ENCODE measurements around the gene TMCO1.
"Not testable (repeated sequence)": the region's sequence is repeated elsewhere in the genome, so short reads cannot be mapped to it uniquely, and the experiment has no call there.

The TMCO1 gene

DNA sequence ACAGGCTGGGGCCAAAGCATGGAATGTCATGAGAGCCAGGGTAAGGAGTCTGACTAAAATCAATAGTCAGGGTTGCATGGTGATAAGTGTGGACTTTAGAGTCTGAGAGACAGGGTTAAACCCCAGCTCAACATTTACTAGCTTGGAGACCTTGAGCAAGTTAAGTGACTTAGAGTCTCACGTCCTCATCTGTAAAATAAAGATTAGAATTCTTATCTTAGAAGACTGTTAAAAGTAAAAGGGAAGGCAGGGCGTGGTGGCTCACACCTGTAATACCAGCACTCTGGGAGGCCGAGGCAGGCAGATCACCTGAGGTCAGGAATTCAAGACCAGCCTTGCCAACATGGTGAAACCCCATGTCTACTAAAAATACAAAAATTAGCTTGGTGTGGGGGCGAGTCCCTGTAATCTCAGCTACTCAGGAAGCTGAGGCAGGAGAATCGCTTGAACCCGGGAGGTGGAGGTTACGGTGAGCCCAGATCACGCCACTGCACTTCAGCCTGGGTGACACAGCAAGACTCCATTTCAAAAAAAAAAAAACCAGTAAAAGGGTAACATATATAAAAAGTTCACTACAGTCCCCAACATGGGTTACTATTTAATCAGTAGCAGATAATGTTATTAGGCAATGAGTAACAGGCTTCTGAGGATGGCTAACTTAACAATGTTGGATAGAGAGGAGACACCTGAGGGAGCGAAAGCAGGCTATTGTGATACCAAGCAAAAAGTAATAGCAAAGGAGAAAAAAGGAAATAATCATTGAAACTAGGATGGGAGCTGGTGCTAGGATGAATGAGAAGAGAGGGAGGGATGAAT lies 20.8 kb downstream of the TMCO1 start:
- in situ Hi-C loops (cut with HindIII; ENCODE audit: low sequenced_read_pairs) = no loop called here

DNA sequence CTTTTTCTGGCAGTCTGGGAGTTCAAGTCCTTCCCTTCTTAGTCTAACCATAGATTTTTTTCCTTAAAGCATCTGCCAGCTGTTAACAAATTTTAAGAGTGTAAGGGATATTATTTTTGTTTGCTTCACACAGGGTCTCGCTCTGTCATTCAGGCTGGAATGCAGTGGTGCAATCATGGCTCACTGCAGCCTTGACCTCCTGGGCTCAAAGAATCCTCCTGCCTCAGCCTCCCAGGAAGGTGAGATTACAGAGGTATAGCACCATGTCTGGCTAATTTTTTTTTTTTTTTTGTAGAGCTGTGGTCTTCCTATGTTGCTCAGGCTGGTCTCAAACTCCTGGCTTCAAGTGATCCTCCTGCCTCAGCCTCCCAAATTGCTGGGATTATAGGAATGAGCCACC lies 23.8 kb downstream of the TMCO1 start:
- in situ Hi-C loops (cut with HindIII; ENCODE audit: low sequenced_read_pairs) = not testable (repeated sequence)

DNA sequence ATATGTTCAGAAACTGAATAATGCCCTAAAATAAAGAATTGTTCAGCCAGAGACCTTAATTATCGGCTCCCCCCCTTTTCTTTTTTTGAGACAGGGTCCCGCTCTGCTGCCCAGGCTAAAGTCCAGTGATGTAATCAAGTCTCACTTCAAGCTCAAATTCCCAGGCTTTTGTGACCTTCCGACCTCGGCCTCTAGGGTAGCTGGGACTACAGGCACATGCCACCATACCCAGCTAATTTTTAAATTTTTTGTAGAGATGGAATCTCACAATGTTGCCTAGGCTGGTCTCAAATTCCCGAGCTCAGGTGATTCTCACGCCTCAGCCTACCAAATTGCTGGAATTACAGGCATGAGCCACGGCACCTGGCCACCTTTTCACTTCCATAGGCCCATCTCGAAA lies 26.5 kb downstream of the TMCO1 start:
- in situ Hi-C loops (cut with HindIII; ENCODE audit: low sequenced_read_pairs) = no loop called here

DNA sequence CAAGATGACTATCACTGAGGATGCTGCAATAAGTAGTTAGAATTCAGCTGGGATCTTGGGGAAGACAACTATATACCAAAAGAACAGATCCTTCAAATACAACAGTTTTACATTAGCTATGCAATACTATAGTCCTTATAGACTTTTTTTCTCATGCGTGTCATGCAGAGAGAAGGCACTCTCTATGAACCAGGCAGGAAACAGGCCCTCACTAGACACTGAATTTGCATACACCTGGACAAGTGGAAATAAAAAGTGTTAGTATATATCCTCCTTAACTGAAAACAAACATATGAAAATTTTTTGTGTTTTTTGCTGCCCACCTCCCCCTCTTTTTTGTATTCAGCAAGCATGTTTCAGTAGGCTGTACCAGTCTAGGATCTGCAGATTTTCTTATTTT lies 29.9 kb downstream of the TMCO1 start:
- in situ Hi-C loops (cut with HindIII; ENCODE audit: low sequenced_read_pairs) = no loop called here

GRCh38 chr1:165737196-165737595 lies 31.5 kb downstream of the TMCO1 start:
- in situ Hi-C loops (cut with HindIII; ENCODE audit: low sequenced_read_pairs) = no loop called here

DNA sequence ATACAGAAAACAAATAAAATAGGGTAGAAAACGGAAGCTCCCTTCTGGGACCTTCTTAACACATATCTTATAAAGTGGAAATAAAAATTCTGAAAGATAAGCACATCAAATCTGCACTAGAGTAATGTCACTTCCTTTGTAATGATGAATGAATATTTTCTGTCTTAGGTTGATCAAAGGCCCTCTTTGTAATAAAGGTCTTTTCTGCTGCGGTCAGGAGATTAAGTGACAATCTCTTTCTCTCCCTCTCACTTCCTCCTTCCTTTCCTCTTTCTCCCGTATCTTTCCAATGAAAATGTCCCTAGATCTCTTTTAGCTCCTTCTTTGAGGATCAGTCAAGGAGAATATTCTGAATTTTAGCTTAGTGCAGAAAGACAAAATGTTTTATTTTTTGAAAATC lies 33.8 kb downstream of the TMCO1 start:
- in situ Hi-C loops (cut with HindIII; ENCODE audit: low sequenced_read_pairs) = no loop called here

DNA sequence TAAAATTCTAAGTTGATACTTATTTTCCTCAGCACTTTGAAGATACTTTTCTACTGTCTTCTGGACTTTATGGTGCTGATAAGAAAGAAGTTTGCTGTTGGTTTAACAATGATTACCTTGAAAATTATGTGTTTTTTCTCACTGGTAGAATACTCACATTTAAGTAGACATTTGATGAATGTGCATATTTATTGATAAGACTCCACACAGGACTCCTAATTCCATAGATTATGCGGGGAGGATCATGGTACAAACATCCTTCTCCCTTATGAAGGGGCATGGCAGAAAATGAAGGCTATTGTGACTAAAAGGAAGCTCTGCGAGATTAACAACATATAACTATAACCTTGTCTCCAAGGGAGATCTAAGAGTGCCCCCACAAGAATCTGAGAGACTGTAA lies 41.8 kb downstream of the TMCO1 start:
- in situ Hi-C loops (cut with HindIII; ENCODE audit: low sequenced_read_pairs) = no loop called here

DNA sequence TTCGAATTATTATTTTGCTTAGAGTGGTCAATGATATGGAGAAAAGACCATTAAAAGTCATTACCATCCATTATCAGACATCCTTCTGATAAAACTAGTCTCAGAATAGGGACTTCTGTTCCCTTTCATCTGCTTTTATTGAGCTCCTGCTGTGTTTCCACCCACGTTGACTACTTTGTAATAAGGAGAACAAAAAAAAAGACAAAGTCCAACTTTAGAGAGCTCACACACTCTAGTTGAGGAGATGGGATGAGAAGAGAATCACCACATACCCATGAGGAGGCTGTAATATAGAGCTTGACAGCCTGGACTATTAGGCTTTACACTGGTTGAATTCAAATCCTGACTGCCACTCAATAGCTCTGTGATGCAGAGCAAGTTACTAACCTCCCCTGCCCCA lies 42.5 kb downstream of the TMCO1 start:
- in situ Hi-C loops (cut with HindIII; ENCODE audit: low sequenced_read_pairs) = no loop called here

- in situ Hi-C loops (cut with HindIII; ENCODE audit: low sequenced_read_pairs) = no loop called here
These were observed 50.7 kb downstream of the TMCO1 start for GRCh38 chr1:165717918-165718515.

DNA sequence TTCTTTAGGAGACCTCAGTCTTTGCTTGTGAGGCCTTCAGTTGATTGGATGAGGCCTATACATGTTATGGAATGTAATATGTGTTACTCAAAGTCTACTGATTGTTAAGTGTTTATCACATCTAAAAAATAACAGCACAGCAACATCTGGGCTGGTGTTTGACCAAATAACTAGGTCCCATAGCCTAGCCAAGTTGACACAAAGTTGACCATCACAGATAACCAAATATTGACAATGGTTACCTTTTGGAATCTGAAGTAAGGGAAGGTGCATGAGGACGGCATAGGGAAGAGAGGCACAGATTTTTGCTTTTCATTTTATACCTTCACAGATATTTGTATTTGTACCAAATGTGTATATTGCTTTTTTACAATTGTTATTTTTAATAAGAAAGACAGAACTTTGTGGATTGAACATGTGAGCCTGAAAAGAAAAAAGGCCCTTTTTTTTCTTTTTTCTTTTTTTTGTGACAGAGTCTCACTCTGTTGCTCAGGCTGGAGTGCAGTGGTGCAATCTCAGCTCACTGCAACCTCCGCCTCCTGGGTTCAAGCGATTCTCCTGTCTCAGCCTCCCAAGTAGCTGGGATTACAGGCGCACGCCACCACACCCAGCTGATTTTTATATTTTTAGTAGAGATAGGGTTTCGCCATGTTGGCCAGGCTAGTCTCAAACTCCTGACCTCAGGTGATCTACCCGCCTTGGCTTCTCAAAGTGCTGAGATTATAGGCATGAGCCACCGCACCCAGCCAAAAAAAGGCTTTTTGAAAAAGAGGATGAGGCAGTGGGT lies 52.2 kb downstream of the TMCO1 start:
- in situ Hi-C loops (cut with HindIII; ENCODE audit: low sequenced_read_pairs) = not testable (repeated sequence)

GRCh38 chr1:165712764-165713163 lies 55.9 kb downstream of the TMCO1 start:
- in situ Hi-C loops (cut with HindIII; ENCODE audit: low sequenced_read_pairs) = no loop called here

DNA sequence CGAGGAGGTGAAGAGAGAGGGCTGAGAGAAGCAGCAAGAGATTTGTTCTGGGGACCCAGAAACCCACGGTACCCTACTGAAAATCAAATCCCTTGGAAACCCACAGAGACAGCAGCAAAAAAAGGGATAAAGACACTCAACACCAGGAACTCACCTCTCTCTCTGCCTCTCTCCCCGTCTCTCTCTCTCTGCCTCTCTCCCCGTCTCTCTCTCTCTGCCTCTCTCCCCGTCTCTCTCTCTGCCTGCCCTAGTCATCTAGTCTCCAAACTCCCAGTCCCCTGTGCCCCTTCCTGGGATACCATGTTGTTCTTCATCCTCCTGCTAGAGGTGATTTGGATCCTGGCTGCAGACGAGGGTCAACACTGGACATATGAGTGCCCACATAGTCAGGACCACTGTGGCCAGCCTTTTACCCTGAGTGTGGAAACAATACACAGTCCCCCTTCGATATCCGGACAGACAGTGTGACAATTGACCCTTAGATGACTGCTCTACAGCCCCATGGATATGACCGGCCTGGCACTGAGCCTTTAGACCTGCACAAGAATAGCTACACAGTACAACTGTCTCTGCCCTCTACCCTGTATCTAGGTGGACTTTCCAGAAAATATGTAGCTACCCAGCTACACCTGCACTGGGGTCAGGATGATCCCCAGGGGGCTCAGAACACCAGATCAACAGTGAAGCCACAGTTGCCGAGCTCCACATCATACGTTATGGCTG lies 60.5 kb downstream of the TMCO1 start:
- in situ Hi-C loops (cut with HindIII; ENCODE audit: low sequenced_read_pairs) = no loop called here

- in situ Hi-C loops (cut with HindIII; ENCODE audit: low sequenced_read_pairs) = no loop called here
These were observed 65.0 kb downstream of the TMCO1 start for GRCh38 chr1:165703648-165704047.

DNA sequence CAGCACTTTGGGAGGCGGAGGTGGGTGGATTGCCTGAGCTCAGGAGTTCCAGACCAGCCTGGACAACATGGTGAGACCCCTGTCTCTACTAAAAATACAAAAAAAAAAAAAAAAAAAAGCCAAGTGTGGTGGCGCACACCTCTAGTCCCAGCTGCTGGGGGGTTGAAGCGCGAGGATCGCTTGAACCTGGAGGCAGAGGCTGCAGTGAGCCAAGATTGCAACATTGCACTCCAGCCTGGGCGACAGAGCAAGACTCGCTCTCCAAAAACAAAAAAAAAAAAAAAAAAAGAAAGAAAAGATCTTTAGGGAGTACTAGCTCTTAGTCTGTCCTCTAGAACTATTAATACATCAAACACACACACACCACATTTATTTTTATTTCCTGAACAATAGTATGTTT lies 66.7 kb downstream of the TMCO1 start:
- in situ Hi-C loops (cut with HindIII; ENCODE audit: low sequenced_read_pairs) = not testable (repeated sequence)

- in situ Hi-C loops (cut with HindIII; ENCODE audit: low sequenced_read_pairs) = no loop called here
These were observed 69.1 kb downstream of the TMCO1 start for GRCh38 chr1:165699577-165699976.

- in situ Hi-C loops (cut with HindIII; ENCODE audit: low sequenced_read_pairs) = no loop called here
These were observed 70.0 kb downstream of the TMCO1 start for GRCh38 chr1:165698761-165699052.

DNA sequence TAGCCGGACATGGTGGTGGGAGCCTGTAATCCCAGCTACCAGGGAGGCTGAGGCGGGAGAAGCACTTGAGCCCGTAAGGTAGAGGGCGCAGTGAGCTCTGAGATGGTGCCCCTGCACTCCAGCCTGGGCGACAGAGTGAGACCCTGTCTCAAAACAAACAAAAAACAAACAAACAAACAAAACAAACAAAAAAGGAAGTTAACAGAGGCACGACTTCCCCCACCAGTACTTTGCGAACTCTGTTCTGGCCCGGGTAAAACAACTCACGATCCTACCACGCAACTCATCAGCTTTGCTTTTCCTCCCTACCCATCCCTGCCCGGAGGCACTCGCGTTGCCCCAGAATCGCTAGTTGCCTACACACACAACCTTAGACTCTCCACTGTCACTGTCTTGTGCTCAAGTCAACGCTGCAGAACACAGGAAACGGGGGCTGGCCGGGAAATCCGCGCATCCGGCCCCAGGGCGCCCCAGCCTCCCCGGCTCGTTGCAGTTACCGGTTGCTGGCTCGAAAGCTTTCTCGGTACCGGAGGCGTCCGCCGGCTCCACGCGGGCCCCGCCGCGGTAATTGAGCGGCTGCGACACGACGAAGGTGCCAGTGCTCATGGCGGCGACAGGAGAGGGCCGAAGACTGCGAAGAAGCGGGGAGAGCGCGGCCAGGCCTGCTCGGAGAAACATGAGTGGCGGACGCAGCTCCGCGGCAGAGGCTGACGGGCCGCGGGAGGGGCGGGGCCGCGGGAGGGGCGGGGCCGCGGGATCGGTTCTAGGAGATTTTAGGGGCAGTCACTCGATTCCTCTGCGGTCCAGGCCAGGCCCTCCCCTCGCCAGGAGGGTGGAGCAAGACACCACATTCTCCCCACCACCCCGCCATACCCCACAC lies 70.5 kb downstream of the TMCO1 start, which contains the start of gene ALDH9A1:
Gene ALDH9A1, minus strand, starts transcription at position 682 of the 880 bp plus-strand sequence. Its CDS starts 4 bp downstream, at position 678.
- in situ Hi-C loops (cut with HindIII; ENCODE audit: low sequenced_read_pairs) = no loop called here

DNA sequence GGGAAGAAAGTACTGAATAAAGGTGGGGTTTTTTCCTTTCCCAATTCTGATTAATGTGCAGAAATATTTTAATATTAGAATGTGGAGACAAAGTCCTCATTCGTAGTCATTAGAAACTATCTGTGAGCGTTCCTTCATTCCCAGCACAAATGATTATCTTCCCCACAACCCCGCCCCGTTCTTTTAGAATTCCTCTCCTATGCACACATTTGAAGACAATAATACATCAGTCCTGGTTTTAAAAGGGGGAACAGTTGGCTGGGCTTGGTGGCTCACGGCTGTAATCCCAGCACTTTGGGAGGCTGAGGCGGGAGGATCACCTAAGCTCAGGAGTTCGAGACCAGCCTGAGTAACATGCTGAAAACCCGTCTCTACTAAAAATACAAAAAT lies 71.2 kb downstream of the TMCO1 start:
- in situ Hi-C loops (cut with HindIII; ENCODE audit: low sequenced_read_pairs) = no loop called here

GRCh38 chr1:165696625-165697100 lies 72.0 kb downstream of the TMCO1 start:
- in situ Hi-C loops (cut with HindIII; ENCODE audit: low sequenced_read_pairs) = no loop called here

- in situ Hi-C loops (cut with HindIII; ENCODE audit: low sequenced_read_pairs) = no loop called here
These were observed 73.6 kb downstream of the TMCO1 start for GRCh38 chr1:165695031-165695430.

Data from DLD1 (cell line).